ENCODE data around the gene FBN2. TPM values are rescaled to one million over a fixed set of nuclear protein-coding genes. Genes with fewer than 3 reads are reported as not detected.

The FBN2 gene
- total and polyA plus RNA-seq, 2 experiments from 2014 or later, result 41.0 to 143 TPM

DNA sequence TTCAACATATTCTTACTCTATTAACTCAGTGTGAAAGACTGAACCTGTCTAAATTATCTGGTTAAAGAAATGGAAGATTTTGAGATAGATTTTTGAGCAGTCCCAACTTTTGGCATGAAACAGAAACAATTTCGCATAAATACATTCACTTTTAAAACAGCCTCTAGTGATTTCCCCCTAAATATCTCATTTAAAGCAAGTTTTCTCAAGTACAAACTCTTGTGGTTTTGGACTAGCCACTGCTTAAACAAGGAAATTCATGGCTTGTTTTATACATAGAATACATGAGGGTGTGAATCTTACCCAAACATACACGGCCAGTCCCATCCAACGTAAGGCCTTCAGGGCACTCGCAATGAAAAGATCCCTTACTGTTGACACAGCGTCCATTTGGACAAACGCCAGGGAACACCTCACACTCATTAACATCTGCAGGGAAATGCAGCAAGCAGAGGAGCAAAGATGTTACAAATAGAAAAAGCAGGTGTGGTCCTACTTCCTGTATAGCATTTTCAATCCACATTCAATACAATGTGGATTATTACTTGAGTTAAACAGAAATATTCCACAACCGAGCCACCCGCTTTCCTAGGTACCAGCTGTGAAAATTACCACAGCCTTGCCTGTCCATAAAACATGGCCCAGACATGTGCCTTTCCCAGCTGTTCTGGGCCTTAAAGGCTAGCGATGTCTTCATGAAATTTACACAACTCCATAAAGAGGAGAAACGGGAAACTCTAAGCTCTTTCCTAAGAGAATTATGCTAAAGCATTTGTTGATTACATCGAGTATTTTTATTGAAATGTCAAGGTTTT, 188.8 kb downstream of the FBN2 start:
- Histone ChIP-seq H3K4me2 (no peak overlapping the region), H2AFZ (no peak overlapping the region), H4K20me1 (ENCODE audit: insufficient read depth, poor library complexity, severe bottlenecking) (no peaks in the 10 kb centered on the region), H3K27ac (no peak overlapping the region), H3K79me2 (no peaks in the 10 kb centered on the region), H3K9me3 (ENCODE audit: low read depth) (no peaks in the 10 kb centered on the region), H3K27me3 (no peaks in the 10 kb centered on the region), H3K36me3 (replicated peaks; ENCODE audit: insufficient read depth, low read depth) (no peaks in the 10 kb centered on the region), H3K4me1 (ENCODE audit: insufficient read depth) (no peaks in the 10 kb centered on the region), H3K4me3 (no peak overlapping the region), H3K9me2 (replicated peaks; ENCODE audit: insufficient read depth) (no peaks in the 10 kb centered on the region)
- 66% methylated on average over 11 of the region's 11 CpGs for WGBS (ENCODE audit: low lambda C conversion rate, missing lambda C conversion rate)
- peak; percentile 39 for DNase-seq (ENCODE audit: low spot score)
- TF ChIP-seq EZH2 (IDR thresholded peaks at IDR 0.05; ENCODE audit: borderline replicate concordance) (no peak), EZH2phosphoT487 (IDR thresholded peaks at IDR 0.05; ENCODE audit: low read depth, severe bottlenecking, unreplicated experiment) (no peak)
- TF ChIP-seq, protein P1, sequence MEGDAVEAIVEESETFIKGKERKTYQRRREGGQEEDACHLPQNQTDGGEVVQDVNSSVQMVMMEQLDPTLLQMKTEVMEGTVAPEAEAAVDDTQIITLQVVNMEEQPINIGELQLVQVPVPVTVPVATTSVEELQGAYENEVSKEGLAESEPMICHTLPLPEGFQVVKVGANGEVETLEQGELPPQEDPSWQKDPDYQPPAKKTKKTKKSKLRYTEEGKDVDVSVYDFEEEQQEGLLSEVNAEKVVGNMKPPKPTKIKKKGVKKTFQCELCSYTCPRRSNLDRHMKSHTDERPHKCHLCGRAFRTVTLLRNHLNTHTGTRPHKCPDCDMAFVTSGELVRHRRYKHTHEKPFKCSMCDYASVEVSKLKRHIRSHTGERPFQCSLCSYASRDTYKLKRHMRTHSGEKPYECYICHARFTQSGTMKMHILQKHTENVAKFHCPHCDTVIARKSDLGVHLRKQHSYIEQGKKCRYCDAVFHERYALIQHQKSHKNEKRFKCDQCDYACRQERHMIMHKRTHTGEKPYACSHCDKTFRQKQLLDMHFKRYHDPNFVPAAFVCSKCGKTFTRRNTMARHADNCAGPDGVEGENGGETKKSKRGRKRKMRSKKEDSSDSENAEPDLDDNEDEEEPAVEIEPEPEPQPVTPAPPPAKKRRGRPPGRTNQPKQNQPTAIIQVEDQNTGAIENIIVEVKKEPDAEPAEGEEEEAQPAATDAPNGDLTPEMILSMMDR (IDR thresholded peaks at IDR 0.05; ENCODE audit: poor library complexity), result no peak

GRCh38 chr5:128346038-128346437, 192.0 kb downstream of the FBN2 start:
- Histone ChIP-seq H3K9me3 (ENCODE audit: low read depth) (no peaks in the 10 kb centered on the region), H3K79me2 (no peaks in the 10 kb centered on the region), H3K9me2 (replicated peaks; ENCODE audit: insufficient read depth) (no peaks in the 10 kb centered on the region), H3K4me1 (ENCODE audit: insufficient read depth) (no peaks in the 10 kb centered on the region), H3K4me2 (no peak overlapping the region), H3K36me3 (replicated peaks; ENCODE audit: insufficient read depth, low read depth) (no peaks in the 10 kb centered on the region), H3K27ac (no peak overlapping the region), H2AFZ (no peak overlapping the region), H3K4me3 (no peak overlapping the region), H3K27me3 (no peaks in the 10 kb centered on the region), H4K20me1 (ENCODE audit: insufficient read depth, poor library complexity, severe bottlenecking) (no peaks in the 10 kb centered on the region)
- WGBS (ENCODE audit: low lambda C conversion rate, missing lambda C conversion rate), result 79% methylated on average over 3 of the region's 3 CpGs
- DNase-seq (ENCODE audit: low spot score), result no peak
- TF ChIP-seq, protein P1 (IDR thresholded peaks at IDR 0.05; ENCODE audit: poor library complexity), result no peak
- TF ChIP-seq EZH2 (IDR thresholded peaks at IDR 0.05; ENCODE audit: borderline replicate concordance) (no peak), EZH2phosphoT487 (IDR thresholded peaks at IDR 0.05; ENCODE audit: low read depth, severe bottlenecking, unreplicated experiment) (no peak)

GRCh38 chr5:128345247-128345646, 192.8 kb downstream of the FBN2 start:
- no peak overlapping the region for H3K27ac ChIP-seq
- no peak for TF ChIP-seq EZH2 (IDR thresholded peaks at IDR 0.05; ENCODE audit: borderline replicate concordance)
- no peaks in the 10 kb centered on the region for H3K36me3 ChIP-seq (replicated peaks; ENCODE audit: insufficient read depth, low read depth)
- no peaks in the 10 kb centered on the region for H4K20me1 ChIP-seq (ENCODE audit: insufficient read depth, poor library complexity, severe bottlenecking)
- no peaks in the 10 kb centered on the region for H3K4me1 ChIP-seq (ENCODE audit: insufficient read depth)
- no peak for DNase-seq (ENCODE audit: low spot score)
- no peaks in the 10 kb centered on the region for H3K9me3 ChIP-seq (ENCODE audit: low read depth)
- H2AFZ ChIP-seq, result no peak overlapping the region
- H3K27me3 ChIP-seq, result no peaks in the 10 kb centered on the region
- H3K9me2 ChIP-seq (replicated peaks; ENCODE audit: insufficient read depth), result no peaks in the 10 kb centered on the region
- H3K79me2 ChIP-seq, result no peaks in the 10 kb centered on the region
- H3K4me3 ChIP-seq, result no peak overlapping the region
- no peak overlapping the region for H3K4me2 ChIP-seq
- WGBS (ENCODE audit: low lambda C conversion rate, missing lambda C conversion rate), result 98% methylated on average over 16 of the region's 16 CpGs

- H3K4me2 ChIP-seq, result no peak overlapping the region
- no peak overlapping the region for H3K27ac ChIP-seq
- H3K9me3 ChIP-seq (ENCODE audit: low read depth), result no peaks in the 10 kb centered on the region
- H2AFZ ChIP-seq, result no peak overlapping the region
- H3K36me3 ChIP-seq (replicated peaks; ENCODE audit: insufficient read depth, low read depth), result no peaks in the 10 kb centered on the region
- no peaks in the 10 kb centered on the region for H3K27me3 ChIP-seq
- TF ChIP-seq EZH2 (IDR thresholded peaks at IDR 0.05; ENCODE audit: borderline replicate concordance) (no peak), EZH2phosphoT487 (IDR thresholded peaks at IDR 0.05; ENCODE audit: low read depth, severe bottlenecking, unreplicated experiment) (no peak)
- TF ChIP-seq, protein P1 (IDR thresholded peaks at IDR 0.05; ENCODE audit: poor library complexity), result no peak
- H3K4me3 ChIP-seq, result no peak overlapping the region
- 97% methylated on average over 4 of the region's 4 CpGs for WGBS (ENCODE audit: low lambda C conversion rate, missing lambda C conversion rate)
- no peaks in the 10 kb centered on the region for H3K79me2 ChIP-seq
- no peak for DNase-seq (ENCODE audit: low spot score)
- H3K4me1 ChIP-seq (ENCODE audit: insufficient read depth), result no peaks in the 10 kb centered on the region
- no peaks in the 10 kb centered on the region for H4K20me1 ChIP-seq (ENCODE audit: insufficient read depth, poor library complexity, severe bottlenecking)
- no peaks in the 10 kb centered on the region for H3K9me2 ChIP-seq (replicated peaks; ENCODE audit: insufficient read depth)
Measured at GRCh38 chr5:128343168-128343567, 194.9 kb downstream of the FBN2 start.
